Tibial nerve (tissue), 4 donors: ENCODE measurements around the gene IL13RA2.

Experiments used
- CTCF ChIP-seq, 5 experiments: fragments of 200-600 bp in 3 of 5; fragments of 450-650 bp in 2 of 5; sonication (generic) in 3 of 5; IDR thresholded peaks; one replicate each; pipeline ENCODE4 v1.5.1; 2016 to 2019; ENCODE audit warnings: antibody characterized with exemption in 5 of 5, mild to moderate bottlenecking in 3 of 5, moderate library complexity in 2 of 5
- EP300 ChIP-seq, 2 donors: sonication (generic); formaldehyde crosslinking; IDR thresholded peaks; one replicate each; pipeline ENCODE4 v1.6.1; 2017; ENCODE audit warnings: antibody characterized with exemption in 2 of 2, mild to moderate bottlenecking in 1 of 2
- POLR2A ChIP-seq, 2 donors: fragments of 450-650 bp; IDR thresholded peaks; one replicate each; pipeline ENCODE4 v1.6.1; 2017; ENCODE audit warnings: antibody characterized with exemption in 2 of 2, mild to moderate bottlenecking in 2 of 2, moderate library complexity in 2 of 2

GRCh38 chrX:115029440-115029839 is 12.0 kb upstream of the IL13RA2 start:
- no peak for TF ChIP-seq CTCF (IDR thresholded peaks at IDR 0.05)
- no peak for TF ChIP-seq POLR2A (IDR thresholded peaks at IDR 0.05)
- no peak for TF ChIP-seq EP300 (IDR thresholded peaks at IDR 0.05)
